ENCODE measurements around the gene CEND1. TPM values are rescaled to one million over a fixed set of nuclear protein-coding genes. Genes with fewer than 3 reads are reported as not detected.

Gene CEND1
- total and polyA plus RNA-seq, 3 donors from 2014 or later: 0.50 to 2.1 (median 1.0) TPM

- H3K36me3 ChIP-seq (ENCODE audit: low read depth, missing control alignments): no peaks in the 10 kb centered on the region
- peaks cover 19% of the 10 kb centered on the region for H3K4me1 ChIP-seq
- WGBS, 2 donors: 93 to 97% methylated on average over 11 to 49 of the region's 49 CpGs
- H3K9me3 ChIP-seq: no peaks in the 10 kb centered on the region
- no peak for DNase-seq
- no peak for TF ChIP-seq CTCF (IDR thresholded peaks at IDR 0.05)
- no peak for TF ChIP-seq POLR2A (IDR thresholded peaks at IDR 0.05)
- no peaks in the 10 kb centered on the region for H3K27me3 ChIP-seq
- intact Hi-C loops (cut with DNase I; ENCODE audit: low total_unique reads): no loop called here
- H3K27ac ChIP-seq: no peak overlapping the region
- no peak overlapping the region for H3K4me3 ChIP-seq
Measured at GRCh38 chr11:791658-792534, 2.0 kb upstream of the CEND1 start.

DNA sequence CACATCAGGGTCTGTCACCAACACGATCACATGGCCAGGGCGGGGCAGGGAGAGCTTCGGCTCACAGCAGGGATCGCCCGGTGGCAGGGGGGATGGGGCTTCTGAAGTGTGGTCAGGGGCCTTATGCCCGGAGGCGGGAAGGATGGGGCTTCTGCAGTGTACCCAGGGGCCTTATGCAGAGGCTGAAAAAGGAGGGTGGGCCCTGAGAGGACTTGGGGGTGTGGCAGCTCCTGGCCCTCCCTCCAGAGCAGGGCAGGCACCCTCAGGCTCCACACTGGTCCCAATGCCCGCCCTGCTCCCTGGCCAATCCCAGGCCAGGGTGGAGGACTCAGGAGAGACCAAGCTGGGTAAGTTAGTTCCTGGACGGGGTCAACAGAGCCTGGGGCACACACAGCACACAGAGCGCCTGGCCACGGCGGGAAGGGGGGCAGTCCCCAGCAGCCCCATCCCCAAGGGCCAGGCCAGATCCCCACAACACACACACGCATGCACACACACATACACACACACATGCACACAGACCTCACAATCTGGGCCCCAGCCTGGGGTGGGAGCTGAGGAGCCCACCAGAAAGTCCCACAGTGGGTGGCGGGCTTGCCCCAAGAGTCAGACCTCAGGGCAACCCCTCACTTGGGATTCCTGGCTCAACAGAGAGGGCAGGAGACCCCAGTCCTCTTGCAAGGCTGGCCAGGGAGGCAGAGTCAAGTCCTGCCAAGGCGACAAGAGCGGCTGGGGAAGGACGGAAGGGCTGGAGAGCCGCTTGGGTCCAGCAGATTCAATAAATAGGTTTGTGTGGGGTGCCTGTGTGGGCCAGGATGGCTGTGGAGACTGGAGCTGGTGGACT is 1.1 kb upstream of the CEND1 start:
- H3K9me3 ChIP-seq: no peaks in the 10 kb centered on the region
- no peak overlapping the region for H3K27ac ChIP-seq
- intact Hi-C loops (cut with DNase I; ENCODE audit: low total_unique reads): no loop called here
- H3K4me3 ChIP-seq: no peak overlapping the region
- DNase-seq: no peak
- H3K27me3 ChIP-seq: no peaks in the 10 kb centered on the region
- no peak for TF ChIP-seq CTCF (IDR thresholded peaks at IDR 0.05)
- TF ChIP-seq POLR2A (IDR thresholded peaks at IDR 0.05): no peak
- peaks cover 15% of the 10 kb centered on the region for H3K4me1 ChIP-seq
- no peaks in the 10 kb centered on the region for H3K36me3 ChIP-seq (ENCODE audit: low read depth, missing control alignments)
- WGBS, 2 donors: 66 to 74% methylated on average over 6 to 18 of the region's 18 CpGs

DNA sequence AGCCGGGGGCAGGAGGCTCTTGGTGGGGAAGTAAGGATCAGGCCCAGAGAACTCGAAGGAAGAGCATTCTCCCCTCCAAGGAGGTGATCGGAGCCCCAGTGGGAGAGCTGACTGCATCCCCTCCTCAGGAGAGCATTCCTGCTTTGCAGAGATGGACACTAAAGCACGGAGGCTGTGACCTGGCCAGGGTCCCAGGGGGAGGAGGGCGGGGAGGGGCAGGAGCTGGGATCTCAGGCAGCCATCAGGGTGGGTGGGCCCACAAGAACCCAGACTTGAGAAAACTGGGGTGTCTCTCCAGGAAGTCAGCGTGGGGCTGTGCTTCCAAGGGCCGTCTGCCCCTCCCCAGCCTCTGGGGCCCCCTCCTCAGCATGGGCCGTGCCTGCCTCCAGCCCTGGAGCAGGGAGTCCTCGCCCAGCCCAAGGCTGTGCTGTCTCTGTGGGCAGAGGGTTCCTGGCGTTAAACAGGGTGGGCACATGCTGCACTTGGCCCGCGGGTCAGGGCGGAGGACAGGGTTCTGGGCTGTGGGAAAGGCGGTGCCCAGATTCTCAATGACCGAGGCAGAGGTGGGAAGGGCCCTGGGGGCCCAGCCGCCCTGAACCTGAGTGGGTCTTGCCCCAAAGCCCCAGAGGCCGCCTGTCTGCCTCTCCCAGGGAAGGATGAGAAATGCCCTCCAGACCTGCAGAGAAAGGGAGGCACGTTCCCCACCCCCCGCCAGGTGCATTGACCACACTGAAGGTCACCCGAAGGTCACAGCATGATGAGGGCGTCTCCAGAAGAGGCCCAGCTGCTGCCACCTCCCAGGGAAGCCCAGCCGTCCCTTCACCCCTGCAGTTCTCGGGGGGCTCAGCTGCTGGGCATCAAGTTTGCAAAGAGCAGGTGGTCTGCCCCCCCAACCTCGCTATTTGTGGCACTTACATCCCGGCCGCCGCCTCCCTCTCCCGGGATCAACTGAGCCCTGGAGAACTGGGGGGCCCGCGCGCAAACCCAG is 643 bp downstream of the CEND1 start:
- Histone ChIP-seq H3K4me3 (no peak overlapping the region), H3K36me3 (ENCODE audit: low read depth, missing control alignments) (no peaks in the 10 kb centered on the region), H3K4me1 (no peaks in the 10 kb centered on the region), H3K27ac (no peak overlapping the region), H3K27me3 (no peaks in the 10 kb centered on the region), H3K9me3 (no peaks in the 10 kb centered on the region)
- intact Hi-C loops (cut with DNase I; ENCODE audit: low total_unique reads): no loop called here
- WGBS, 2 donors: 36 to 70% methylated on average over 2 to 28 of the region's 31 CpGs
- TF ChIP-seq CTCF (IDR thresholded peaks at IDR 0.05) (no peak), POLR2A (IDR thresholded peaks at IDR 0.05) (no peak)
- no peak for DNase-seq

GRCh38 chr11:788009-788640 is 1.8 kb downstream of the CEND1 start:
- intact Hi-C loops (cut with DNase I; ENCODE audit: low total_unique reads): no loop called here
- H3K9me3 ChIP-seq: no peaks in the 10 kb centered on the region
- no peak overlapping the region for H3K27ac ChIP-seq
- H3K27me3 ChIP-seq: no peaks in the 10 kb centered on the region
- H3K36me3 ChIP-seq (ENCODE audit: low read depth, missing control alignments): no peaks in the 10 kb centered on the region
- WGBS, 2 donors: 59 to 75% methylated on average over 11 to 19 of the region's 28 CpGs
- TF ChIP-seq CTCF (IDR thresholded peaks at IDR 0.05) (no peak), POLR2A (IDR thresholded peaks at IDR 0.05) (no peak)
- no peak overlapping the region for H3K4me3 ChIP-seq
- no peak for DNase-seq
- no peaks in the 10 kb centered on the region for H3K4me1 ChIP-seq

Measured in testis (tissue), 3 donors.